HG03460 (cell line): ENCODE results near the gene LETM1.

Experiments used
- ATAC-seq: cut with Tn5 transposase; IDR thresholded peaks from one replicate; pipeline ENCODE4 v1.9.1; 2021; ENCODE audit not compliant: unreplicated experiment

The LETM1 gene

GRCh38 chr4:1783015-1783414, 72.9 kb downstream of the LETM1 start:
- ATAC-seq: no peak

GRCh38 chr4:1780435-1780834, 75.5 kb downstream of the LETM1 start:
- ATAC-seq: no peak

- ATAC-seq: no peak
These were observed 76.2 kb downstream of the LETM1 start for GRCh38 chr4:1779588-1780382.

GRCh38 chr4:1778642-1779392, 77.1 kb downstream of the LETM1 start:
- ATAC-seq: no peak

- no peak for ATAC-seq
These were observed 77.9 kb downstream of the LETM1 start for GRCh38 chr4:1777822-1778641.

GRCh38 chr4:1776521-1777161, 79.3 kb downstream of the LETM1 start:
- no peak for ATAC-seq

GRCh38 chr4:1775731-1776500, 80.0 kb downstream of the LETM1 start:
- no peak for ATAC-seq

GRCh38 chr4:1773754-1774153, 82.2 kb downstream of the LETM1 start:
- no peak for ATAC-seq

GRCh38 chr4:1772853-1773538, 83.0 kb downstream of the LETM1 start:
- ATAC-seq: no peak

GRCh38 chr4:1771555-1772305, 84.2 kb downstream of the LETM1 start:
- ATAC-seq: no peak

GRCh38 chr4:1770791-1771231, 85.1 kb downstream of the LETM1 start:
- ATAC-seq: no peak

GRCh38 chr4:1770245-1770644, 85.7 kb downstream of the LETM1 start:
- ATAC-seq: no peak

- ATAC-seq: no peak
These were observed 86.3 kb downstream of the LETM1 start for GRCh38 chr4:1769692-1770091.

GRCh38 chr4:1768367-1769034, 87.5 kb downstream of the LETM1 start:
- no peak for ATAC-seq

GRCh38 chr4:1767770-1768366, 88.1 kb downstream of the LETM1 start:
- ATAC-seq: no peak

- no peak for ATAC-seq
These were observed 88.7 kb downstream of the LETM1 start for GRCh38 chr4:1767061-1767769.
